GM12878 (cell line): ENCODE measurements around the gene MLKL. TPM values are rescaled to one million over a fixed set of nuclear protein-coding genes. Genes with fewer than 3 reads are reported as not detected.

Experiments used
- ATAC-seq: fragments of 200-7000 bp; cut with Tn5 transposase; 3 replicates; pipeline ENCODE4 v1.9.1; 2020; ENCODE audit warnings: mild to moderate bottlenecking, moderate library complexity
- BruUV-seq: library from RNA; stranded (reverse); fragments of 400-500 nt; replicated peaks from 2 replicates; lab custom pipeline; 2021; lab: Mats Ljungman, UMichigan
- CTCF ChIA-PET: fragments of 300-600 bp; sonication (Branson Sonifier 250); formaldehyde crosslinking; extraction: SDS; loops from one replicate; lab custom pipeline; 2021; ENCODE audit warnings: inconsistent platforms; lab: Yijun Ruan, JAX
- POLR2A ChIA-PET: fragments of 350-600 bp; formaldehyde crosslinking; extraction: SDS; loops from one replicate; lab custom pipeline; 2021; ENCODE audit warnings: inconsistent platforms; lab: Charles Lee
- RAD21 ChIA-PET: fragments of 300-600 bp; sonication (Branson Sonifier 250); formaldehyde crosslinking; loops from one replicate; lab custom pipeline; 2023; ENCODE audit warnings: antibody characterized with exemption; ENCODE audit not compliant: unreplicated experiment; lab: Charles Lee
- SMC1A ChIA-PET: fragments of 300-600 bp; sonication (Branson Sonifier 250); formaldehyde crosslinking; loops from one replicate; lab custom pipeline; 2023; ENCODE audit not compliant: unreplicated experiment, uncharacterized antibody; lab: Charles Lee
- DNase-seq: peaks from one replicate; pipeline ENCODE4 v3.0.0-alpha.2; 2011; ENCODE audit warnings: low read depth, low spot score
- FAIRE-seq: peaks from 3 replicates; lab custom pipeline; 2011; peaks lifted over from hg19 to GRCh38; lab: Jason Lieb, UNC
- H2AFZ ChIP-seq: 2 replicates; pipeline ENCODE4 v1.6.0; 2011; ENCODE audit warnings: low read depth, low read length, control low read depth; ENCODE audit not compliant: control insufficient read depth
- H3K27ac ChIP-seq: 2 replicates; pipeline ENCODE4 v1.5.1; 2011; ENCODE audit warnings: control low read depth; ENCODE audit not compliant: control insufficient read depth, insufficient read depth
- H3K27me3 ChIP-seq, 2 experiments: replicated peaks in 1 of 2; 2 replicates each; pipeline versions ENCODE4 v1.6.0 to v1.6.1; 2011; ENCODE audit warnings: low read length in 1 of 2; ENCODE audit not compliant: control insufficient read depth in 2 of 2, insufficient read depth in 2 of 2
- H3K36me3 ChIP-seq, 2 experiments: 2 replicates each; pipeline ENCODE4 v1.5.1; 2011; ENCODE audit warnings: low read length in 1 of 2; ENCODE audit not compliant: control insufficient read depth in 2 of 2, insufficient read depth in 2 of 2
- H3K4me1 ChIP-seq: 2 replicates; pipeline ENCODE4 v1.6.1; 2011; ENCODE audit warnings: mild to moderate bottlenecking, low read length, moderate library complexity, mixed read lengths; ENCODE audit not compliant: control insufficient read depth, insufficient read depth
- H3K4me2 ChIP-seq: 2 replicates; pipeline ENCODE4 v1.6.0; 2011; ENCODE audit warnings: control low read depth; ENCODE audit not compliant: control insufficient read depth, insufficient read depth
- H3K4me3 ChIP-seq: fragments of 200-600 bp; sonication (generic); 2 replicates; pipeline ENCODE4 v1.5.1; 2016
- H3K79me2 ChIP-seq: 2 replicates; pipeline ENCODE4 v1.6.0; 2011; ENCODE audit warnings: low read length; ENCODE audit not compliant: control insufficient read depth, insufficient read depth
- H3K9ac ChIP-seq: 2 replicates; pipeline ENCODE4 v1.8.0; 2011; ENCODE audit warnings: low read length, control low read depth, mixed read lengths; ENCODE audit not compliant: control insufficient read depth, insufficient read depth
- H3K9me3 ChIP-seq: replicated peaks from 3 replicates; pipeline ENCODE4 v1.5.1; 2011; ENCODE audit warnings: mild to moderate bottlenecking, low read length; ENCODE audit not compliant: control insufficient read depth, insufficient read depth
- H4K20me1 ChIP-seq: 2 replicates; pipeline ENCODE4 v1.6.0; 2011; ENCODE audit not compliant: control insufficient read depth, insufficient read depth
- ATF7 ChIP-seq: fragments of 450-650 bp; IDR thresholded peaks from 2 replicates; pipeline ENCODE4 v1.6.1; 2016; ENCODE audit warnings: low read depth, mild to moderate bottlenecking
- BCL11A ChIP-seq: IDR thresholded peaks from 2 replicates; pipeline ENCODE4 v1.6.1; 2011; ENCODE audit warnings: low read depth, low read length
- BCL3 ChIP-seq: IDR thresholded peaks from 2 replicates; pipeline ENCODE4 v1.6.1; 2011; ENCODE audit warnings: borderline replicate concordance, low read depth, mild to moderate bottlenecking, moderate library complexity, low read length; ENCODE audit not compliant: insufficient read depth, poor library complexity, severe bottlenecking
- CBX3 ChIP-seq: fragments of 200-600 bp; sonication (generic); IDR thresholded peaks from 2 replicates; pipeline ENCODE4 v1.6.1; 2016; ENCODE audit warnings: low read depth, borderline replicate concordance
- DPF2 ChIP-seq: fragments of 450-650 bp; IDR thresholded peaks from 2 replicates; pipeline ENCODE4 v1.6.1; 2017; ENCODE audit warnings: mild to moderate bottlenecking
- RB1 ChIP-seq: fragments of 450-650 bp; formaldehyde crosslinking; IDR thresholded peaks from 2 replicates; pipeline ENCODE4 v1.6.1; 2017; ENCODE audit warnings: mild to moderate bottlenecking, borderline replicate concordance
- RBBP5 ChIP-seq: fragments of 200-600 bp; sonication (generic); conservative IDR thresholded peaks from 2 replicates; pipeline ENCODE4 v1.6.1; 2016
- SIX5 ChIP-seq: IDR thresholded peaks from 2 replicates; pipeline ENCODE4 v1.6.1; 2011; ENCODE audit warnings: mild to moderate bottlenecking, low read depth, low read length, moderate library complexity; ENCODE audit not compliant: severe bottlenecking
- SPI1 ChIP-seq: IDR thresholded peaks from 2 replicates; pipeline ENCODE4 v1.6.1; 2011; ENCODE audit warnings: low read depth, mild to moderate bottlenecking, low read length, moderate library complexity, borderline replicate concordance; ENCODE audit not compliant: insufficient read depth
- ZBED1 ChIP-seq: IDR thresholded peaks from 2 replicates; pipeline ENCODE4 v1.6.1; 2016; ENCODE audit warnings: borderline replicate concordance
- WGBS: methylation state at CpG from one replicate; pipeline ENCODE4 v1.1.6; 2016; ENCODE audit warnings: low lambda C conversion rate; ENCODE audit not compliant: insufficient replicate concordance, insufficient coverage; ENCODE audit errors: missing lambda C conversion rate; 5-methylcytosine and 5-hydroxymethylcytosine counted together
- in situ Hi-C: fragments of 300-500 bp; cut with MboI; formaldehyde crosslinking; loops from 9 replicates; pipeline ENCODE4 v1.14.3; 2018; ENCODE audit warnings: mixed read lengths
- intact Hi-C: fragments of 100-400 bp; cut with micrococcal nuclease; formaldehyde crosslinking; loops from one replicate; pipeline ENCODE4 v1.14.2; 2022; ENCODE audit not compliant: unreplicated experiment
- polyA plus RNA-seq, 11 experiments: library from polyadenylated mRNA; depleted of rRNA in 4 of 11; unstranded in 6 of 11; stranded (reverse) in 5 of 11; fragments of >200 nt; fragmentation: Nextera tagmentation in 4 of 11; fragmentation: Illumina TruSeq in 1 of 11; extraction: Ambion mirVana in 4 of 11; extraction: Trizol in 1 of 11; gene quantifications; 1 replicate in 1 of 11; 2 replicates in 10 of 11; pipeline versions ENCODE4 v1.2.1 to v1.2.3, GENCODE V29; 2011 to 2016; ENCODE audit warnings: inconsistent platforms in 2 of 11, missing spikeins in 2 of 11, low read depth in 1 of 11
- total RNA-seq, 4 experiments: library from RNA; depleted of rRNA in 3 of 4; stranded (reverse); fragments of >200 nt in 3 of 4; fragmentation: Illumina TruSeq in 1 of 4; extraction: Trizol in 1 of 4; gene quantifications; 2 replicates each; pipeline versions ENCODE4 v1.2.1 to v1.2.3, GENCODE V29; 2013 to 2021
- TF ChIP-seq, protein P1 (sequence below): fragments of 450-650 bp; formaldehyde crosslinking; IDR thresholded peaks from 2 replicates; pipeline ENCODE4 v1.4.0; 2022; ENCODE audit warnings: mild to moderate bottlenecking, moderate library complexity

Gene MLKL
- total and polyA plus RNA-seq, 10 of the 15 experiments (the other 5 are each of a cell fraction or from before 2014, with no cell fraction given), result 3.8 to 14.5 (median 11.2) TPM

- Histone ChIP-seq H3K9me3 (no peaks in the 10 kb centered on the region), H3K4me1 (no peaks in the 10 kb centered on the region), H3K4me3 (no peak overlapping the region), H3K36me3 (no peaks in the 10 kb centered on the region), H3K27me3 (peaks cover 0 to 1% of the 10 kb centered on the region in 2 experiments; a peak in 1 of 4 replicates), H3K27ac (no peak overlapping the region), H3K9ac (no peak overlapping the region), H4K20me1 (no peaks in the 10 kb centered on the region), H2AFZ (no peak overlapping the region), H3K4me2 (no peak overlapping the region), H3K79me2 (no peaks in the 10 kb centered on the region)
- ChIA-PET POLR2A (no interaction called here), RAD21 (no interaction called here), SMC1A (interaction anchor here (1.4 kb wide), 1 partner anchor 123 kb away, joined by 4 read pairs; no protein-coding TSS in a partner anchor), CTCF (no interaction called here)
- no TSS peak for BruUV-seq
- ATAC-seq (no peak), DNase-seq (no peak), FAIRE-seq (no peak)
- in situ Hi-C loops, result no loop called here
- 81% methylated on average over 6 of the region's 6 CpGs for WGBS
- intact Hi-C loops, result no loop called here
- TF ChIP-seq SPI1 (no peak), RBBP5 (no peak)
Measured at GRCh38 chr16:74739275-74739674, 38.6 kb upstream of the MLKL start.

GRCh38 chr16:74738816-74739215 lies 38.2 kb upstream of the MLKL start:
- no peak overlapping the region for H3K9ac ChIP-seq
- H3K27me3 ChIP-seq, result peaks cover 0 to 1% of the 10 kb centered on the region in 2 experiments; a peak in 1 of 4 replicates
- WGBS, result 75% methylated on average over 11 of the region's 11 CpGs
- H3K4me3 ChIP-seq, result no peak overlapping the region
- in situ Hi-C loops, result no loop called here
- TF ChIP-seq CBX3 (no peak), RB1 (no peak), ATF7 (no peak), BCL11A (no peak), BCL3 (no peak), SIX5 (no peak), DPF2 (no peak), ZBED1 (no peak)
- TF ChIP-seq, protein P1, sequence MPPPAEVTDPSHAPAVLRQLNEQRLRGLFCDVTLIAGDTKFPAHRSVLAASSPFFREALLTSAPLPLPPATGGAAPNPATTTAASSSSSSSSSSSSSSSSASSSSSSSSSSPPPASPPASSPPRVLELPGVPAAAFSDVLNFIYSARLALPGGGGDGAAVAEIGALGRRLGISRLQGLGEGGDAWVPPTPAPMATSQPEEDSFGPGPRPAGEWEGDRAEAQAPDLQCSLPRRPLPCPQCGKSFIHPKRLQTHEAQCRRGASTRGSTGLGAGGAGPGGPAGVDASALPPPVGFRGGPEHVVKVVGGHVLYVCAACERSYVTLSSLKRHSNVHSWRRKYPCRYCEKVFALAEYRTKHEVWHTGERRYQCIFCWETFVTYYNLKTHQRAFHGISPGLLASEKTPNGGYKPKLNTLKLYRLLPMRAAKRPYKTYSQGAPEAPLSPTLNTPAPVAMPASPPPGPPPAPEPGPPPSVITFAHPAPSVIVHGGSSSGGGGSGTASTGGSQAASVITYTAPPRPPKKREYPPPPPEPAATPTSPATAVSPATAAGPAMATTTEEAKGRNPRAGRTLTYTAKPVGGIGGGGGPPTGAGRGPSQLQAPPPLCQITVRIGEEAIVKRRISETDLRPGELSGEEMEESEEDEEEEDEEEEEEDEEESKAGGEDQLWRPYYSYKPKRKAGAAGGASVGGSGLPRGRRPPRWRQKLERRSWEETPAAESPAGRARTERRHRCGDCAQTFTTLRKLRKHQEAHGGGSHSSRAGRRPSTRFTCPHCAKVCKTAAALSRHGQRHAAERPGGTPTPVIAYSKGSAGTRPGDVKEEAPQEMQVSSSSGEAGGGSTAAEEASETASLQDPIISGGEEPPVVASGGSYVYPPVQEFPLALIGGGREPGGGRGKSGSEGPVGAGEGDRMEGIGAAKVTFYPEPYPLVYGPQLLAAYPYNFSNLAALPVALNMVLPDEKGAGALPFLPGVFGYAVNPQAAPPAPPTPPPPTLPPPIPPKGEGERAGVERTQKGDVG, result no peak
- TF ChIP-seq, all 136 proteins: peak for 0
- CTCF ChIA-PET, result no interaction called here
- Histone ChIP-seq H4K20me1 (no peaks in the 10 kb centered on the region), H3K4me1 (no peaks in the 10 kb centered on the region), H3K4me2 (no peak overlapping the region), H3K79me2 (no peaks in the 10 kb centered on the region), H3K27ac (no peak overlapping the region), H2AFZ (no peak overlapping the region), H3K9me3 (no peaks in the 10 kb centered on the region), H3K36me3 (no peaks in the 10 kb centered on the region)
- no peak for DNase-seq
- no peak for FAIRE-seq
- no TSS peak for BruUV-seq
- ATAC-seq, result no peak
- SMC1A ChIA-PET, result interaction anchor here (1.4 kb wide), 2 partner anchors 29 to 124 kb away, joined by 3 to 4 read pairs; no protein-coding TSS in a partner anchor
- intact Hi-C loops, result no loop called here
- POLR2A ChIA-PET, result no interaction called here
- RAD21 ChIA-PET, result no interaction called here
